Chondrocyte (in vitro differentiated cells): ENCODE results near the gene GPX6. TPM values are rescaled to one million over a fixed set of nuclear protein-coding genes. Genes with fewer than 3 reads are reported as not detected.

Experiments used
- DNase-seq: peaks from one replicate; pipeline ENCODE4 v3.0.0; 2021; ENCODE audit warnings: mixed read lengths, low spot score
- H3K27ac Mint-ChIP-seq: one replicate; pipeline ENCODE4 v1.8.0; 2021; ENCODE audit warnings: mild to moderate bottlenecking, moderate library complexity, mixed read lengths; ENCODE audit not compliant: unreplicated experiment
- H3K27me3 Mint-ChIP-seq: 2 replicates; pipeline ENCODE4 v1.8.0; 2021; ENCODE audit warnings: low read depth, mixed read lengths
- H3K36me3 Mint-ChIP-seq: 2 replicates; pipeline ENCODE4 v1.8.0; 2021; ENCODE audit warnings: low read depth, mixed read lengths
- H3K4me1 Mint-ChIP-seq: 2 replicates; pipeline ENCODE4 v1.8.0; 2021; ENCODE audit warnings: low read depth, mild to moderate bottlenecking, mixed read lengths
- H3K4me3 Mint-ChIP-seq: one replicate; pipeline ENCODE4 v1.8.0; 2021; ENCODE audit warnings: mild to moderate bottlenecking, moderate library complexity, mixed read lengths; ENCODE audit not compliant: unreplicated experiment
- H3K9me3 Mint-ChIP-seq: 2 replicates; pipeline ENCODE4 v1.8.0; 2021; ENCODE audit warnings: low read depth, mixed read lengths
- total RNA-seq: library from RNA; stranded (reverse); gene quantifications from 3 replicates; pipeline ENCODE4 v1.2.1, GENCODE V29; 2021
- TF ChIP-seq, protein P1 (sequence below): fragments of 200-600 bp; sonication (generic); IDR thresholded peaks from 2 replicates; pipeline ENCODE4 v1.5.0; 2021; ENCODE audit warnings: antibody characterized with exemption, mild to moderate bottlenecking, moderate library complexity

GPX6 gene
- total RNA-seq, 1 donor from 2014 or later = not detected

DNA sequence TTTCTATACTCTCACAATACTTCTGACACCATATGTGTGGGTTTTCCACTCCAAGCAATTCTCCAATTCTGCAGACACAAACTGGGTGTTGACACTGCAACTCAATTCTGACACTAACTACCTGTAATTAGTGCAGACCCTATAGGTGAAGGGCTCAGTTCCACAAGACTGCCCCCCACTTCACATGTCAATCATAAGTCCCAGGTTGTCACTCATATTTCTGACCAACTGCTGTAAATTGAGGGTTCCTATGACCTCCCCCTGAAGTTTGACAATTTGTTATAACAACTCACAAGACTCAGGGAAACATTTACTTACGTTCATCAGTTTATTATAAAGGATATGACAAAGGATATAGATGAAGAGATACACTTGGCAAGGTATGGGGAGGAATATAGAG, 18.3 kb downstream of the GPX6 start:
- H3K4me1 Mint-ChIP-seq = no peaks in the 10 kb centered on the region
- DNase-seq = no peak
- H3K4me3 Mint-ChIP-seq = no peak overlapping the region
- TF ChIP-seq, protein P1, sequence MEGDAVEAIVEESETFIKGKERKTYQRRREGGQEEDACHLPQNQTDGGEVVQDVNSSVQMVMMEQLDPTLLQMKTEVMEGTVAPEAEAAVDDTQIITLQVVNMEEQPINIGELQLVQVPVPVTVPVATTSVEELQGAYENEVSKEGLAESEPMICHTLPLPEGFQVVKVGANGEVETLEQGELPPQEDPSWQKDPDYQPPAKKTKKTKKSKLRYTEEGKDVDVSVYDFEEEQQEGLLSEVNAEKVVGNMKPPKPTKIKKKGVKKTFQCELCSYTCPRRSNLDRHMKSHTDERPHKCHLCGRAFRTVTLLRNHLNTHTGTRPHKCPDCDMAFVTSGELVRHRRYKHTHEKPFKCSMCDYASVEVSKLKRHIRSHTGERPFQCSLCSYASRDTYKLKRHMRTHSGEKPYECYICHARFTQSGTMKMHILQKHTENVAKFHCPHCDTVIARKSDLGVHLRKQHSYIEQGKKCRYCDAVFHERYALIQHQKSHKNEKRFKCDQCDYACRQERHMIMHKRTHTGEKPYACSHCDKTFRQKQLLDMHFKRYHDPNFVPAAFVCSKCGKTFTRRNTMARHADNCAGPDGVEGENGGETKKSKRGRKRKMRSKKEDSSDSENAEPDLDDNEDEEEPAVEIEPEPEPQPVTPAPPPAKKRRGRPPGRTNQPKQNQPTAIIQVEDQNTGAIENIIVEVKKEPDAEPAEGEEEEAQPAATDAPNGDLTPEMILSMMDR = no peak
- H3K27me3 Mint-ChIP-seq = peaks cover 18% of the 10 kb centered on the region
- H3K27ac Mint-ChIP-seq = no peak overlapping the region
- no peaks in the 10 kb centered on the region for H3K36me3 Mint-ChIP-seq
- no peaks in the 10 kb centered on the region for H3K9me3 Mint-ChIP-seq

DNA sequence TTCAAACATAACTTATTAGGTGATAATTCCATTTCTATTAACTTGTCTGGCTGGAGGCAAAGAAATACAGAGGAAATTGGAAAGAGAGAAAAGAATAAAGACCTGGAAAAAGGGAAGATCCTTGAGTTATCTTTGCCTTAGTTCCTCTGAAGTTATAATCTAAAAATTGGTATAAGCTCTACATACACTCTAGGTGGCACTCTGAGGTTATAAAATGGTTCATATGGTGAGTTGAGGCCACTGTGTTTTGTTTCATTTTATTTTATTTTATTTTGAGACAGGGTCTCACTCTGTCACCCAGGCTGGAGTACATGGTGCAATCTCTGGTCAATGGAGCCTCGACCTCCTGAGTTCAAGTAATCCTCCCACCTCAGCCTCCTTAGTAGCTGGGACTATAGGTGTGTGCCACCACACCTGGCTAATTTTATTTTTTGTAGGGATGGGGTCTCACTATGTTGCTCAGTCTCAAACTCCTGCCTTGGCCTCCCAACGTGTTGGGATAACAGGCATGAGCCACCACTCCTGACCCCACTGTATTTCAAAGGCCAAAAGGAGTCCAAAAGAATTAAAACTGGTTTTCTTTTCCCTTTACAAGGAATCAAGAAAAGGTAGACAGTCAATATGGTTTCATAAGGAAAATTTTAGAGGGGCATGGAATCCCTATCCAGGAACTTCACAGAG, 19.4 kb downstream of the GPX6 start:
- Mint-ChIP-seq H3K27ac (no peak overlapping the region), H3K4me3 (no peak overlapping the region)
- DNase-seq = no peak

DNA sequence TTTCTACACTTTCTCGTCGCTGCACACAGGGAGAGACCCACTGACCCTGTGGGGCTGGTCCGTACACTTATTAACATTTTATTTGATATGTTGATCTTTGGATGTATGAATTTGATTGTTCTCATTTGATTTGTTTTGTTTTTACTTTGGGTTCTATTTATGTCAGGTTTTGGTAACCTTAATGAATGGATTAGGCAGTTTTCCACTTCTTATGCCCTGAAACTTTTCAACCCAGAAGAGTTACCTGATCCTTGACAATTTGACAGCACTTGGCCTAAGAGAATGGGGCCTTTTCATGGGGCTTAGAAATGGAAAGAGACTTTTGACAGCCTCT, 23.6 kb downstream of the GPX6 start:
- DNase-seq = no peak
- TF ChIP-seq, protein P1 = no peak
- no peaks in the 10 kb centered on the region for H3K36me3 Mint-ChIP-seq
- H3K4me1 Mint-ChIP-seq = peaks cover 16% of the 10 kb centered on the region
- no peaks in the 10 kb centered on the region for H3K9me3 Mint-ChIP-seq
- H3K4me3 Mint-ChIP-seq = no peak overlapping the region
- peak overlapping the region; percentile 30 for H3K27ac Mint-ChIP-seq
- H3K27me3 Mint-ChIP-seq = peaks cover 12% of the 10 kb centered on the region

More for the DNA sequence above, 19.4 kb downstream of the GPX6 start:
- Mint-ChIP-seq H3K27me3 (peaks cover 26% of the 10 kb centered on the region), H3K4me1 (no peaks in the 10 kb centered on the region), H3K9me3 (no peaks in the 10 kb centered on the region), H3K36me3 (no peaks in the 10 kb centered on the region)
- TF ChIP-seq, protein P1 = peak; percentile 75

DNA sequence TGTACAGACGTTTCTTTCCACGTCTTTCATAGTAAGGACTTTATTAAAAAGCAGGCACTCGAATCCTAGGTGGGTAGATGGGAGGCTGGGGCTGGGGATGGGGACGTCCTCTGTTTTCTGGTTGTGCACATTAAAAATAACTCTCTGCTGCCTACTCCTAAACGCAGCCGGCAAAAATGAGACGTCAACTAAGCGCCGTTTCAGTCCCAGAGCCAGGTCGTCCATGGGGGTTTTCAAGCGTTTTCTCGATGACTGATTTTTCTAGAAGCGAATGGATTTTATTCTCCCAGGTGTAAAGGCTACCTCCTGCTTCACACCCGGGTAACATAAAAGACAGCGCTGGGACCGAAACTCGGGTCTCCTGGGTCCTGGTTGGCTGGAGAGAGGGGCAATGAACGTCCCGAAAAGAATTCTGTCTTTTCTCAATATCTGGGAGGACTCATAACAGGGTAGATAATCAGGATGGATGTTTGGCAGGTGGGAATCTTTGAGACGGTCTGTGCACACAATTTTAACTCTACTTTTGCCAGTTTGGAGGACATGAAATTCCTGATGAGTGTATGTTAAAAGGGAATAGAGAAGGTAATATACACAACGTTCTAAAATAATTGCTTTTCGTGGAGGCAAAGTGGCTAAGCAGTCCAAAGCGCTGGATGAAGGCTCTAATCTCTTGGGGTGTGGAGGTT, 25.2 kb downstream of the GPX6 start:
- H3K4me1 Mint-ChIP-seq = peaks cover 16% of the 10 kb centered on the region
- H3K36me3 Mint-ChIP-seq = no peaks in the 10 kb centered on the region
- peak overlapping the region; percentile 98 for H3K27ac Mint-ChIP-seq
- H3K4me3 Mint-ChIP-seq = peak overlapping the region; percentile 84
- peaks cover 13% of the 10 kb centered on the region for H3K27me3 Mint-ChIP-seq
- TF ChIP-seq, protein P1 = no peak
- no peak for DNase-seq
- no peaks in the 10 kb centered on the region for H3K9me3 Mint-ChIP-seq

DNA sequence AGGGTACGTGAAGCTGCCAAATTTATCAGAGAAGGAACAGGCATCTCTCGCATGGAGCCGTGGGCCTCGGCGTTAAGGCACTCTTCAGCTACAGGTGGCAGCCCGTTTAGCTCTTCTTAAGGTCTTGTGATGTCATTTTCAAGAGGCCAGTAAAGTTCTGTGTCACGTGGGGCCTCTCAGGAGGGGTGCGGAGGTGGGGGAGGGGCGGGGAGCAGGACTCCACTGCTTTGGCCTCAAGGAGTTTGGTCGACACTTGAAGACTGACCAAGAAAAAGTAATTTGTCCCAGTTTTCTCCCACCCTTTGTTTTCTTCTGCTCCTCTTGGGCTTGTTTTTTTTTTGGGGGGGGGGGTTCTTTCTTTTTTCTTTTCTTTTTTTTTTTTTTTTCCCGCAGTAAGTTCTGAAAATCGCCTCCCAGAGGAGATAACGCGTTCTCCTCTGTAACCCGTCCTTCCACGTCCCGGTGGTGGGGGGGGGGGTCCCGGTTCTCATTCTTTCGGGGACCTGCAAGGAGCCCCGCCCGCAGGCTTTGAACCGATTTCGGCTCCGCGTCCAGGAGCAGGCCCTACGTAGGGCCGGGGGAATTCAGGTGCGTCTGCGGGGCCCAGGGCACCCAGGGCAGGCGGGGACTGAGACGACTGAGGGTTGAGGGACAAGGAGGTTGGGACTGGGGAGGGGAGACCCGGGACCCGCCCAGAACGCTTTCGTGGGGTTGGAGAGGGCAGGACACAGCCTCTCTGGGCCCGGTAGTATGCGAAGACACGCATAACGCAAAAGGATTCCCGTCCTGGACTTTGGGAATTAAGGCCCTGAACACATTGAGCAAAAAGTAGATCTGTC, 26.0 kb downstream of the GPX6 start:
- H3K36me3 Mint-ChIP-seq = no peaks in the 10 kb centered on the region
- peak overlapping the region; percentile 98 for H3K27ac Mint-ChIP-seq
- H3K27me3 Mint-ChIP-seq = peaks cover 14% of the 10 kb centered on the region
- H3K4me3 Mint-ChIP-seq = peak overlapping the region; percentile 84
- DNase-seq = no peak
- H3K4me1 Mint-ChIP-seq = peaks cover 16% of the 10 kb centered on the region
- TF ChIP-seq, protein P1 = no peak
- no peaks in the 10 kb centered on the region for H3K9me3 Mint-ChIP-seq
